Neural progenitor cell (in vitro differentiated cells): ENCODE data around the gene SCYGR8. TPM values are rescaled to one million over a fixed set of nuclear protein-coding genes. Genes with fewer than 3 reads are reported as not detected.

Experiments
- DNase-seq: peaks from one replicate; pipeline ENCODE4 v3.0.0-alpha.2; 2016; ENCODE audit warnings: low spot score
- H2AFZ ChIP-seq: fragments of 200-600 bp; sonication (generic); replicated peaks from 2 replicates; pipeline ENCODE4 v1.6.1; 2016; ENCODE audit warnings: antibody characterized with exemption
- H3F3A ChIP-seq: fragments of 200-600 bp; sonication (generic); 2 replicates; pipeline ENCODE4 v1.6.1; 2016; ENCODE audit warnings: antibody characterized with exemption, low read depth
- H3K27ac ChIP-seq: fragments of 200-600 bp; sonication (generic); 2 replicates; pipeline ENCODE4 v1.5.1; 2016; ENCODE audit warnings: mild to moderate bottlenecking
- H3K27me3 ChIP-seq: fragments of 200-600 bp; sonication (generic); 2 replicates; pipeline ENCODE4 v1.6.1; 2016; ENCODE audit warnings: mild to moderate bottlenecking, moderate library complexity
- H3K36me3 ChIP-seq: fragments of 200-600 bp; sonication (generic); 2 replicates; pipeline ENCODE4 v1.5.1; 2016
- H3K4me1 ChIP-seq: fragments of 200-600 bp; sonication (generic); 2 replicates; pipeline ENCODE4 v1.6.1; 2016; ENCODE audit warnings: mixed run types
- H3K4me2 ChIP-seq: fragments of 200-600 bp; sonication (generic); 2 replicates; pipeline ENCODE4 v1.6.1; 2016
- H3K4me3 ChIP-seq: fragments of 200-600 bp; sonication (generic); 2 replicates; pipeline ENCODE4 v1.5.1; 2016
- H3K79me2 ChIP-seq: fragments of 200-600 bp; sonication (generic); 2 replicates; pipeline ENCODE4 v1.6.1; 2016; ENCODE audit warnings: low read depth
- H3K9ac ChIP-seq: fragments of 200-600 bp; sonication (generic); 2 replicates; pipeline ENCODE4 v1.6.1; 2016
- H3K9me3 ChIP-seq: fragments of 200-600 bp; sonication (generic); 2 replicates; pipeline ENCODE4 v1.5.1; 2016; ENCODE audit warnings: low read depth
- H4K20me1 ChIP-seq: fragments of 200-600 bp; sonication (generic); 2 replicates; pipeline ENCODE4 v1.6.1; 2016; ENCODE audit warnings: low read depth
- H3K27ac Mint-ChIP-seq: 3 replicates; pipeline ENCODE4 v1.8.0; 2021; ENCODE audit warnings: mixed read lengths
- H3K27me3 Mint-ChIP-seq: 2 replicates; pipeline ENCODE4 v1.8.0; 2022; ENCODE audit warnings: low read depth, mild to moderate bottlenecking, inconsistent platforms, moderate library complexity, mixed read lengths; ENCODE audit not compliant: insufficient read depth
- H3K36me3 Mint-ChIP-seq: 3 replicates; pipeline ENCODE4 v1.8.0; 2021; ENCODE audit warnings: mixed read lengths
- H3K4me1 Mint-ChIP-seq: 3 replicates; pipeline ENCODE4 v1.8.0; 2021; ENCODE audit warnings: mixed read lengths
- H3K4me3 Mint-ChIP-seq: 3 replicates; pipeline ENCODE4 v1.8.0; 2021; ENCODE audit warnings: mild to moderate bottlenecking, moderate library complexity, mixed read lengths
- H3K9me3 Mint-ChIP-seq: 3 replicates; pipeline ENCODE4 v1.8.0; 2020; ENCODE audit warnings: mixed read lengths
- EZH2 ChIP-seq: fragments of 200-600 bp; sonication (generic); IDR thresholded peaks from 2 replicates; pipeline ENCODE4 v1.6.1; 2017; ENCODE audit warnings: antibody characterized with exemption, mild to moderate bottlenecking, moderate library complexity
- EZH2phosphoT487 ChIP-seq: fragments of 200-600 bp; sonication (generic); IDR thresholded peaks from 2 replicates; pipeline ENCODE4 v1.6.1; 2017; ENCODE audit warnings: antibody characterized with exemption
- small RNA-seq: library from RNA; depleted of rRNA; stranded (forward); fragments of <200 nt; gene quantifications from one replicate; pipeline ENCODE3, GENCODE V24; 2015
- total RNA-seq: library from RNA; depleted of rRNA; stranded (reverse); fragments of >200 nt; gene quantifications from 2 replicates; pipeline ENCODE4 v1.2.3, GENCODE V29; 2015; ENCODE audit warnings: low replicate concordance
- TF ChIP-seq, protein P1 (sequence below): fragments of 200-600 bp; sonication (generic); IDR thresholded peaks from 2 replicates; pipeline ENCODE4 v1.5.1; 2017; ENCODE audit warnings: antibody characterized with exemption, mild to moderate bottlenecking

Gene SCYGR8
- total RNA-seq, 1 donor from 2014 or later = not detected

GRCh38 chr2:227788561-227789018 is 42.9 kb downstream of the SCYGR8 start:
- H3K27me3 ChIP-seq = no peaks in the 10 kb centered on the region
- no peak overlapping the region for H3K9ac ChIP-seq
- no peak overlapping the region for H3K4me2 ChIP-seq
- Mint-ChIP-seq H3K9me3 (no peaks in the 10 kb centered on the region), H3K4me1 (peaks cover 3% of the 10 kb centered on the region), H3K27ac (no peak overlapping the region), H3K36me3 (no peaks in the 10 kb centered on the region), H3K4me3 (no peak overlapping the region), H3K27me3 (peaks cover 4% of the 10 kb centered on the region)
- H2AFZ ChIP-seq = no peak overlapping the region
- no peaks in the 10 kb centered on the region for H3K36me3 ChIP-seq
- no peak overlapping the region for H3K4me3 ChIP-seq
- no peak for DNase-seq
- H3K4me1 ChIP-seq = peaks cover 10% of the 10 kb centered on the region
- H3K9me3 ChIP-seq = no peaks in the 10 kb centered on the region
- TF ChIP-seq, protein P1, sequence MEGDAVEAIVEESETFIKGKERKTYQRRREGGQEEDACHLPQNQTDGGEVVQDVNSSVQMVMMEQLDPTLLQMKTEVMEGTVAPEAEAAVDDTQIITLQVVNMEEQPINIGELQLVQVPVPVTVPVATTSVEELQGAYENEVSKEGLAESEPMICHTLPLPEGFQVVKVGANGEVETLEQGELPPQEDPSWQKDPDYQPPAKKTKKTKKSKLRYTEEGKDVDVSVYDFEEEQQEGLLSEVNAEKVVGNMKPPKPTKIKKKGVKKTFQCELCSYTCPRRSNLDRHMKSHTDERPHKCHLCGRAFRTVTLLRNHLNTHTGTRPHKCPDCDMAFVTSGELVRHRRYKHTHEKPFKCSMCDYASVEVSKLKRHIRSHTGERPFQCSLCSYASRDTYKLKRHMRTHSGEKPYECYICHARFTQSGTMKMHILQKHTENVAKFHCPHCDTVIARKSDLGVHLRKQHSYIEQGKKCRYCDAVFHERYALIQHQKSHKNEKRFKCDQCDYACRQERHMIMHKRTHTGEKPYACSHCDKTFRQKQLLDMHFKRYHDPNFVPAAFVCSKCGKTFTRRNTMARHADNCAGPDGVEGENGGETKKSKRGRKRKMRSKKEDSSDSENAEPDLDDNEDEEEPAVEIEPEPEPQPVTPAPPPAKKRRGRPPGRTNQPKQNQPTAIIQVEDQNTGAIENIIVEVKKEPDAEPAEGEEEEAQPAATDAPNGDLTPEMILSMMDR = no peak
- no peak for TF ChIP-seq EZH2
- TF ChIP-seq EZH2phosphoT487 = no peak
- no peaks in the 10 kb centered on the region for H3K79me2 ChIP-seq
- H3K27ac ChIP-seq = no peak overlapping the region
- peaks cover 8% of the 10 kb centered on the region for H3F3A ChIP-seq
- no peaks in the 10 kb centered on the region for H4K20me1 ChIP-seq

DNA sequence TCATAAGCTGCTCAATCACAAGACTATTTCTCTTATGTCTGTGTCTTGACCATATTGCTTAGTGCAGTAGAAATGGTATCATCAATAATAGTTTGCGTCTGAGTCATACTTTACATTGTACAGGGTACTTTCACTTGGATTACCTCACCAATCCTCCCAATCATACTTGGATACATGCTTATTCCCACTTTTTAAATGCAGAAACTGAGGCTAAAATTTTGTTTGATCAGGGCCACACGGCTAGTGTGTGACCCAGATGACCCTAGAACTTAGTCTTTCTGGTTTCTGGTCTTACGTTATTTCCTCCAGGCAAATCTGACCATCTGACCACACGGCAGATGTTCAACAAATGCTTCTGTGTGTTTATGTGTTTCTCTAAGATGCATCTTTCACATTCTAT is 44.1 kb downstream of the SCYGR8 start:
- H3K4me2 ChIP-seq = no peak overlapping the region
- H3K9ac ChIP-seq = no peak overlapping the region
- Mint-ChIP-seq H3K36me3 (no peaks in the 10 kb centered on the region), H3K4me3 (no peak overlapping the region), H3K27ac (no peak overlapping the region), H3K9me3 (no peaks in the 10 kb centered on the region), H3K4me1 (peaks cover 3% of the 10 kb centered on the region), H3K27me3 (peaks cover 2% of the 10 kb centered on the region)
- no peaks in the 10 kb centered on the region for H3K36me3 ChIP-seq
- TF ChIP-seq, protein P1 = no peak
- TF ChIP-seq EZH2 (no peak), EZH2phosphoT487 (no peak)
- no peak overlapping the region for H2AFZ ChIP-seq
- no peaks in the 10 kb centered on the region for H3K79me2 ChIP-seq
- H4K20me1 ChIP-seq = no peaks in the 10 kb centered on the region
- DNase-seq = no peak
- H3K27ac ChIP-seq = no peak overlapping the region
- H3F3A ChIP-seq = peaks cover 8% of the 10 kb centered on the region
- peaks cover 10% of the 10 kb centered on the region for H3K4me1 ChIP-seq
- H3K4me3 ChIP-seq = no peak overlapping the region
- H3K27me3 ChIP-seq = no peaks in the 10 kb centered on the region
- no peaks in the 10 kb centered on the region for H3K9me3 ChIP-seq

GRCh38 chr2:227793148-227793712 is 47.5 kb downstream of the SCYGR8 start:
- H3K4me1 Mint-ChIP-seq = no peaks in the 10 kb centered on the region
- H3K9me3 Mint-ChIP-seq = no peaks in the 10 kb centered on the region
- Histone ChIP-seq H3K9me3 (no peaks in the 10 kb centered on the region), H3K27ac (no peak overlapping the region), H3K9ac (no peak overlapping the region), H3K27me3 (no peaks in the 10 kb centered on the region), H4K20me1 (no peaks in the 10 kb centered on the region), H3K79me2 (no peaks in the 10 kb centered on the region), H3K4me2 (no peak overlapping the region), H3K4me3 (no peak overlapping the region), H3K4me1 (no peaks in the 10 kb centered on the region), H2AFZ (no peak overlapping the region), H3K36me3 (no peaks in the 10 kb centered on the region), H3F3A (no peaks in the 10 kb centered on the region)
- DNase-seq = no peak
- H3K27me3 Mint-ChIP-seq = peaks cover 2% of the 10 kb centered on the region
- no peak overlapping the region for H3K4me3 Mint-ChIP-seq
- no peaks in the 10 kb centered on the region for H3K36me3 Mint-ChIP-seq
- no peak for TF ChIP-seq EZH2phosphoT487
- TF ChIP-seq, protein P1 = no peak
- no peak for TF ChIP-seq EZH2
- no peak overlapping the region for H3K27ac Mint-ChIP-seq

Small RNA genes lying within 50 kb of the gene (small RNA-seq; reads per million reads assigned to genes)
- gene RNA5SP121 (not detected), gene SNRPGP8 (not detected)

Other genes starting within 250 kb of the SCYGR8 start
- not detected in 2 replicates for gene SCYGR2, start 147.0 kb upstream of the SCYGR8 start, total RNA-seq
- gene SCYGR3, start 131.1 kb upstream of the SCYGR8 start, total RNA-seq = not detected in 2 replicates
- not detected in 2 replicates for gene SCYGR4, start 128.4 kb upstream of the SCYGR8 start, total RNA-seq
- not detected in 2 replicates for gene SCYGR5, start 79.1 kb upstream of the SCYGR8 start, total RNA-seq
- 0.96 and 1.6 TPM in 2 replicates for gene SLC19A3, start 27.9 kb upstream of the SCYGR8 start, total RNA-seq
- gene SCYGR6, start 21.1 kb upstream of the SCYGR8 start, total RNA-seq = not detected in 2 replicates
- gene SCYGR7, start 17.6 kb upstream of the SCYGR8 start, total RNA-seq = not detected in 2 replicates
- gene CCL20, start 67.9 kb downstream of the SCYGR8 start, total RNA-seq = not detected in 2 replicates
- gene DAW1, start 125.7 kb downstream of the SCYGR8 start, total RNA-seq = not detected in 2 replicates